ENCODE data around the gene ST6GAL1. TPM values are rescaled to one million over a fixed set of nuclear protein-coding genes. Genes with fewer than 3 reads are reported as not detected.

The ST6GAL1 gene
- polyA plus RNA-seq, 3 donors from 2014 or later, result 49.8 to 142 (median 74.4) TPM

- Mint-ChIP-seq H3K27ac (peak overlapping the region in 4 of 6 donors; percentile 22 to 66 (median 48)), H3K4me1 (peaks cover 47 to 88% of the 10 kb centered on the region in 2 donors), H3K27me3 (ENCODE audit: low read depth in 3 of 3) (peaks cover 0 to 2% (median 0%) of the 10 kb centered on the region in 3 donors), H3K4me3 (no peak overlapping the region), H3K9me3 (no peaks in the 10 kb centered on the region), H3K36me3 (peaks cover 22 to 53% (median 41%) of the 10 kb centered on the region in 3 donors)
- DNase-seq, result no peak
Observed at GRCh38 chr3:186971578-186971977, 41.3 kb downstream of the ST6GAL1 start.

DNA sequence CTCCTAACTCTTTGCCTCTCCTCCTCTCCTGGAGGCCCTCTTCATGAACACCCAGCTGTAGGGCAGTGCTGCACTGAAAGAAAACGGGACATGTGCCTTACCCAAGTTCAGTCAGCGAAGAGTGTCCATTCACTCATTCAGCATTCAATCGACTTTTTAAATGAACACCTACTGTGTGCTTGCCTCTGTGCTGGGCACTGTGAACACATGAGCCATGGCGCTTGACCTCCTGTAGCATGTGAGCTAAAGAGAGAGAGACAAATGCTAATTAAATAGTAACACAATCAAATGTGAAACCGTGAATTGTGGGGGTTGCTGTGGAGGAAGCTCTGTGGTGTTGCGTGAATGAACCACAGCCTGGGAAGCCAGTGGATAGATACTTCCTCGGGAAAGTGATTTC, 43.4 kb downstream of the ST6GAL1 start:
- peaks cover 19 to 54% (median 42%) of the 10 kb centered on the region in 3 donors for H3K36me3 Mint-ChIP-seq
- peaks cover 38 to 77% of the 10 kb centered on the region in 2 donors for H3K4me1 Mint-ChIP-seq

DNA sequence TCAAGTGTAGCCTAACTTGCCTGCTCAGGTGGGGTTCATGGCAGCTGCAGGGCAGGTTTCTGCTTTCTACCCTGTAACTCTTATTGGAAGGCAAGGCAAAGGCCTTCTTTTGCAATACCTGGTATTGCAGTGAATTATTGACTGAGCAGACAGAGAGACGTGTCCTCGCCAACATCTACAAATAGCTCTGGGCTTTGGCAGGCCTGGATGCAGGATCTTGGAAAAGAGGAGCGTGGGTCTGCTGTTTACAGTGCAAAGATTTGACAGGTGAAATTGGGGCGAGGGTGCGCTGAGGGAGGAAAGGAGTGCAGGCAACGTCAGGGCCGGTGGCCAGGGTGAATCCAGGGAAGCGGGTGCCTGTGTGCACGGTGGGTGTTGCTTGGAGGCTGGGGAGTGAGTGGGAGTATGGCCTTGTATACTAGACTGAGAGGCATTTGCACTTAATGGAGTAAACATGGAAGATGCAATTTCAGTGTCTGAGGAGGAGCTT, 44.5 kb downstream of the ST6GAL1 start:
- H3K27ac Mint-ChIP-seq, result peak overlapping the region in 4 of 6 donors; percentile 41 to 81 (median 72)
- H3K27me3 Mint-ChIP-seq (ENCODE audit: low read depth in 3 of 3), result peaks cover 0 to 2% (median 0%) of the 10 kb centered on the region in 3 donors
- peaks cover 31 to 75% of the 10 kb centered on the region in 2 donors for H3K4me1 Mint-ChIP-seq
- DNase-seq, result no peak
- H3K36me3 Mint-ChIP-seq, result peaks cover 14 to 60% (median 44%) of the 10 kb centered on the region in 3 donors
- H3K9me3 Mint-ChIP-seq, result no peaks in the 10 kb centered on the region
- H3K4me3 Mint-ChIP-seq, result no peak overlapping the region

More for the DNA sequence above, 43.4 kb downstream of the ST6GAL1 start:
- DNase-seq, result no peak
- peak overlapping the region in 4 of 6 donors; percentile 24 to 75 (median 45) for H3K27ac Mint-ChIP-seq
- H3K4me3 Mint-ChIP-seq, result no peak overlapping the region
- H3K27me3 Mint-ChIP-seq (ENCODE audit: low read depth in 3 of 3), result peaks cover 0 to 2% (median 0%) of the 10 kb centered on the region in 3 donors
- H3K9me3 Mint-ChIP-seq, result no peaks in the 10 kb centered on the region

DNA sequence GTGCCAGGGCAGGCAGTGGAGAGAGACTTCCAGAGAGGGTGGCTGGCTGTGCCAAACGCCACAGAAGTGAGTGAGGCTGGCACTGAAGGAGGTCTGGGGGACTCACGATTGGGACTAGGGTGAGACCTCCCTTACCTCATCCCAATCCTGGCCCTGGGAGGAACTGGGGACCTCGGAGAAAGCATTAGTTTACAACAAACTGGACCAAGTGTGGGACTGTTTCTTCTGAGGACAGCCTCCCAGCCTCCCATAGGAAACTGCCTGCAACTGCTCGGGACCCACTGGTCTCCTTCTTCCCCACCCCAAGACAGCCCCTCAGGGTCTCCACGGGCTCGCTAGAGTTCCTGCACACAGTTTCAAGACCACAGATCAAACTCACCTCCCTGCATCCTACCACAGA, 45.4 kb downstream of the ST6GAL1 start:
- DNase-seq, result no peak
- peak overlapping the region in 4 of 6 donors; percentile 64 to 80 (median 71) for H3K27ac Mint-ChIP-seq
- H3K4me3 Mint-ChIP-seq, result no peak overlapping the region
- peaks cover 30 to 70% of the 10 kb centered on the region in 2 donors for H3K4me1 Mint-ChIP-seq
- no peaks in the 10 kb centered on the region for H3K27me3 Mint-ChIP-seq (ENCODE audit: low read depth in 3 of 3)
- H3K9me3 Mint-ChIP-seq, result no peaks in the 10 kb centered on the region
- H3K36me3 Mint-ChIP-seq, result peaks cover 14 to 60% (median 44%) of the 10 kb centered on the region in 3 donors

DNA sequence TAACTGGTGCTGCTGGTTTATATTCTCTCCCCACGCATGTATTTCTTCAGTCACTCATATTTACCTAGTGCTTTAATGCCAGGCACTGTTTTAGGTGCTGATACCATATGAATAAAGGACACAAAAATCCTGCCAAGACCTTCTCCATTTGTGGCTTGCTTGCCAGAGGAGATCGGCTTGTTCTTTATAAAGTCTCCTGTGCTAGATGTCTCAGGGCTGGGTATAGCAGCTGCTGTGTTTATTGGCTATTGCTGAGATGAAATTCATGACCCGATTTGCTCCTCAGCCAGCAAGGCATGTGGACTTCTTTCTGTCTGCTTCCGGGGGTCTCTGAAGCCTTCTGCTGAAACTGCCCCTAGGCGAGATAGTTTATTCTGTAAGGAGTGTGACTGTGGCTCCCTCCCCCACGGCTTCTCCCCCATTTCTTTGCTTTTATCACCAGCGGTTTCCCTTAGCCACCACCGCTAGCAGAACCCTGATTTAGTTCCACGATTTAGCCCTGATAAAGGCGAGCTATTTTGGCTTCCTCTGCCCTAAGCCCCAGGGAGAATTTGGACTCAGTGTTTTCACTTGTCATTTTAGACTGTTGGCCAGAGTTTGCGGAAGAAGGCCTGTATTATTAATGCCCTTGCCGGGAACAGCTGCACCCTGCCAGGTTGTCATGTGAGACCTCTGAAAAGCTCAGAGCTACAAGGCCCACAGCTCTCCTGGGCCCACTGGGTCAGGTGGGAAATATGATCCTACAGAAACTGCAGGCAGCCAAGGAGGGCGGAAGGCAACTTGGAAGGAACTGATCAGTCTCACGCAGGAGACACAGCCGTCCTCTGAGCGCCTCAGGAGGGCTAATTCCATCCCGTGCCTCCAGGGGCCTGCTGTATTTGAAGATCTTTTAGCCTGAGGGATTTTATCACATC, 46.8 kb downstream of the ST6GAL1 start:
- H3K4me1 Mint-ChIP-seq, result peaks cover 39 to 72% of the 10 kb centered on the region in 2 donors
- peak overlapping the region in 1 of 5 donors; percentile 16 for H3K4me3 Mint-ChIP-seq
- peaks cover 14 to 60% (median 45%) of the 10 kb centered on the region in 3 donors for H3K36me3 Mint-ChIP-seq
- DNase-seq, result no peak
- no peaks in the 10 kb centered on the region for H3K27me3 Mint-ChIP-seq (ENCODE audit: low read depth in 3 of 3)
- H3K27ac Mint-ChIP-seq, result peak overlapping the region in 3 of 6 donors; percentile 64 to 80 (median 65)
- H3K9me3 Mint-ChIP-seq, result no peaks in the 10 kb centered on the region

GRCh38 chr3:186978712-186979111, 48.4 kb downstream of the ST6GAL1 start:
- Mint-ChIP-seq H3K27me3 (ENCODE audit: low read depth in 3 of 3) (no peaks in the 10 kb centered on the region), H3K4me1 (peaks cover 30 to 73% of the 10 kb centered on the region in 2 donors), H3K27ac (peak overlapping the region in 3 of 6 donors; percentile 6 to 64 (median 8)), H3K9me3 (no peaks in the 10 kb centered on the region), H3K36me3 (peaks cover 16 to 62% (median 42%) of the 10 kb centered on the region in 3 donors), H3K4me3 (no peak overlapping the region)
- no peak for DNase-seq

- Mint-ChIP-seq H3K9me3 (no peaks in the 10 kb centered on the region), H3K27me3 (ENCODE audit: low read depth in 3 of 3) (no peaks in the 10 kb centered on the region), H3K4me3 (no peak overlapping the region), H3K36me3 (peaks cover 21 to 58% (median 40%) of the 10 kb centered on the region in 3 donors), H3K27ac (no peak overlapping the region), H3K4me1 (peaks cover 27 to 71% of the 10 kb centered on the region in 2 donors)
- DNase-seq, result no peak
Observed at GRCh38 chr3:186979852-186980251, 49.5 kb downstream of the ST6GAL1 start.

GRCh38 chr3:186980989-186981388, 50.7 kb downstream of the ST6GAL1 start:
- H3K27me3 Mint-ChIP-seq (ENCODE audit: low read depth in 3 of 3), result no peaks in the 10 kb centered on the region

DNA sequence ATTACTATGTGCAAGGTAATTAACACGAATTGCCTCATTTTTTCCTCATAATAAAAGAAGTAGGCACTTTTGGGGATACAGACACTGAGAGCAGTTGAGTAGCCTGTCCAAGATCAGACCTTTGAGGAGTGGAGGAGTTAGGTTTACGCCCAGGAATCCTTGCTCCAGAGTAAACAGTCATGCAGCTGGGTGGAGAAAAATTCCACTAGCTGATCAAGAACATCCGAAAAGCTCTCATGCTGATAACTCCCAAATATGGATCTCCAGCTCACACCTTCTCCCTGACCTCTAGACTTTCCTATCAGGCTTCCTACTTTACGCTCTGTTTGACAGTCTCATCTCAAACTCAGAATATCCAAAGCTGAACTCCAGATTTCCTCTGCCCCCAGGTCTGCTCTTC, 53.3 kb downstream of the ST6GAL1 start:
- peak overlapping the region in 1 of 6 donors; percentile 20 for H3K27ac Mint-ChIP-seq
- no peaks in the 10 kb centered on the region for H3K9me3 Mint-ChIP-seq
- no peak overlapping the region for H3K4me3 Mint-ChIP-seq
- H3K27me3 Mint-ChIP-seq (ENCODE audit: low read depth in 3 of 3), result peaks cover 0 to 1% (median 0%) of the 10 kb centered on the region in 3 donors
- no peak for DNase-seq
- H3K4me1 Mint-ChIP-seq, result peaks cover 34 to 84% of the 10 kb centered on the region in 2 donors
- H3K36me3 Mint-ChIP-seq, result peaks cover 17 to 43% (median 27%) of the 10 kb centered on the region in 3 donors

More at GRCh38 chr3:186980989-186981388, 50.7 kb downstream of the ST6GAL1 start:
- no peak overlapping the region for H3K4me3 Mint-ChIP-seq
- H3K4me1 Mint-ChIP-seq, result peaks cover 27 to 71% of the 10 kb centered on the region in 2 donors
- no peaks in the 10 kb centered on the region for H3K9me3 Mint-ChIP-seq
- H3K27ac Mint-ChIP-seq, result peak overlapping the region in 3 of 6 donors; percentile 16 to 63 (median 19)
- DNase-seq, result no peak
- H3K36me3 Mint-ChIP-seq, result peaks cover 14 to 50% (median 28%) of the 10 kb centered on the region in 3 donors

DNA sequence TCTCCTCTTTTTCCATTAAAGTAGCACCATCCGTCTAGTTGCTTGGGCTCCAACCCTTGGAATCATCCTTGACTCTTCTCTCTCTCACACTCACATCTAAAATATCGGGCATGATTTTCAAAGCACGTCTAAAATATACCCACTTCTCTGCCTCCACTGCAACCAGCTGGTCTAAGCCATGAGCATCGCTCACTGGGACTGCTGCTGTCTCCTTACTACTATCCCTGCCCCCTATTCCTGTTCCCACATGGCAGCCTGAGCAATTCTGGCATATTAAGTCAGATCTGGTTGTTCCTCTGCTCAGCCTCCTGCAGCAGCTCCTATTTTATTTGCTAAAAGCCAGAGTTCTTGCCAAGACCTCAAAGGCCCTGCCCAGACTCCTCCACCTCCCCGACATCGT, 53.7 kb downstream of the ST6GAL1 start:
- Mint-ChIP-seq H3K27ac (peak overlapping the region in 3 of 6 donors; percentile 13 to 20 (median 15)), H3K36me3 (peaks cover 17 to 39% (median 25%) of the 10 kb centered on the region in 3 donors), H3K4me1 (peaks cover 35 to 84% of the 10 kb centered on the region in 2 donors)

GRCh38 chr3:186985661-186986364, 55.5 kb downstream of the ST6GAL1 start:
- no peak for DNase-seq
- peaks cover 49 to 96% of the 10 kb centered on the region in 2 donors for H3K4me1 Mint-ChIP-seq

More for the DNA sequence above, 53.7 kb downstream of the ST6GAL1 start:
- H3K4me3 Mint-ChIP-seq, result no peak overlapping the region
- H3K9me3 Mint-ChIP-seq, result no peaks in the 10 kb centered on the region
- no peak for DNase-seq
- H3K27me3 Mint-ChIP-seq (ENCODE audit: low read depth in 3 of 3), result peaks cover 0 to 1% (median 0%) of the 10 kb centered on the region in 3 donors

GRCh38 chr3:186986406-186986805, 56.1 kb downstream of the ST6GAL1 start:
- Mint-ChIP-seq H3K9me3 (no peaks in the 10 kb centered on the region), H3K36me3 (peaks cover 17 to 35% (median 26%) of the 10 kb centered on the region in 3 donors), H3K27ac (peak overlapping the region; percentile 9 to 69 (median 31)), H3K4me3 (no peak overlapping the region), H3K27me3 (ENCODE audit: low read depth in 3 of 3) (peaks cover 0 to 1% (median 0%) of the 10 kb centered on the region in 3 donors), H3K4me1 (peaks cover 52 to 96% of the 10 kb centered on the region in 2 donors)
- DNase-seq, result no peak

More at GRCh38 chr3:186985661-186986364, 55.5 kb downstream of the ST6GAL1 start:
- peak overlapping the region in 3 of 6 donors; percentile 2 to 59 (median 6) for H3K27ac Mint-ChIP-seq
- no peak overlapping the region for H3K4me3 Mint-ChIP-seq
- no peaks in the 10 kb centered on the region for H3K9me3 Mint-ChIP-seq
- peaks cover 17 to 36% (median 25%) of the 10 kb centered on the region in 3 donors for H3K36me3 Mint-ChIP-seq
- peaks cover 0 to 1% (median 0%) of the 10 kb centered on the region in 3 donors for H3K27me3 Mint-ChIP-seq (ENCODE audit: low read depth in 3 of 3)

GRCh38 chr3:186986816-186987215, 56.5 kb downstream of the ST6GAL1 start:
- Mint-ChIP-seq H3K4me1 (peaks cover 52 to 96% of the 10 kb centered on the region in 2 donors), H3K4me3 (no peak overlapping the region)

More at GRCh38 chr3:186986816-186987215, 56.5 kb downstream of the ST6GAL1 start:
- Mint-ChIP-seq H3K9me3 (no peaks in the 10 kb centered on the region), H3K27ac (peak overlapping the region in 5 of 6 donors; percentile 9 to 69 (median 31)), H3K36me3 (peaks cover 21 to 33% (median 22%) of the 10 kb centered on the region in 3 donors), H3K27me3 (ENCODE audit: low read depth in 3 of 3) (peaks cover 0 to 1% (median 0%) of the 10 kb centered on the region in 3 donors)
- no peak for DNase-seq

All from immature natural killer cell (primary cell).